Stimulated activated CD8-positive, alpha-beta memory T cell treated with anti-CD3 and anti-CD28 coated beads, Interleukin-15, amount 100 ng/mL, for 48 hours (primary cell): ENCODE measurements around the gene PRPSAP1.
"Not testable (repeated sequence)": the region's sequence is repeated elsewhere in the genome, so short reads cannot be mapped to it uniquely, and the experiment has no call there.

Source experiments
- DNase-seq, 2 donors: peaks; one replicate each; pipeline ENCODE4 v3.0.0-alpha.2; 2020; ENCODE audit warnings: low read depth in 2 of 2

PRPSAP1 gene

GRCh38 chr17:76327696-76328095 is 26.0 kb downstream of the PRPSAP1 start:
- DNase-seq: no peak

GRCh38 chr17:76326306-76326705 is 27.4 kb downstream of the PRPSAP1 start:
- no peak for DNase-seq

- no peak for DNase-seq
Measured at GRCh38 chr17:76318586-76318985, 35.1 kb downstream of the PRPSAP1 start.

GRCh38 chr17:76317535-76317934 is 36.2 kb downstream of the PRPSAP1 start:
- no peak for DNase-seq

- no peak for DNase-seq
Measured at GRCh38 chr17:76314392-76315227, 39.1 kb downstream of the PRPSAP1 start.

GRCh38 chr17:76312735-76313134 is 41.0 kb downstream of the PRPSAP1 start:
- DNase-seq: no peak

GRCh38 chr17:76309461-76309860 is 44.3 kb downstream of the PRPSAP1 start:
- no peak for DNase-seq

- no peak for DNase-seq
Measured at GRCh38 chr17:76307966-76308338, 45.8 kb downstream of the PRPSAP1 start, which contains the start of gene QRICH2. Gene QRICH2, minus strand, starts transcription at chr17:76308276. Its CDS starts 278 bp downstream, at chr17:76307998.

GRCh38 chr17:76307299-76307965 is 46.3 kb downstream of the PRPSAP1 start:
- no peak for DNase-seq

GRCh38 chr17:76305135-76305454 is 48.6 kb downstream of the PRPSAP1 start:
- not testable (repeated sequence) for DNase-seq

- DNase-seq: no peak
Measured at GRCh38 chr17:76304226-76305134, 49.2 kb downstream of the PRPSAP1 start.

- no peak for DNase-seq
Measured at GRCh38 chr17:76297436-76297835, 56.3 kb downstream of the PRPSAP1 start.

- DNase-seq: no peak
Measured at GRCh38 chr17:76296889-76297288, 56.8 kb downstream of the PRPSAP1 start.

- DNase-seq: no peak
Measured at GRCh38 chr17:76296186-76296585, 57.5 kb downstream of the PRPSAP1 start.

- DNase-seq: no peak
Measured at GRCh38 chr17:76293106-76293505, 60.6 kb downstream of the PRPSAP1 start.

GRCh38 chr17:76292567-76292966 is 61.1 kb downstream of the PRPSAP1 start:
- DNase-seq: no peak

- DNase-seq: no peak
Measured at GRCh38 chr17:76281573-76282371, 71.9 kb downstream of the PRPSAP1 start.

- no peak for DNase-seq
Measured at GRCh38 chr17:76280650-76281049, 73.1 kb downstream of the PRPSAP1 start.

GRCh38 chr17:76279742-76280287 is 73.9 kb downstream of the PRPSAP1 start:
- no peak for DNase-seq

GRCh38 chr17:76278952-76279741 is 74.6 kb downstream of the PRPSAP1 start:
- peak; percentile 70 to 74 for DNase-seq
